GM12873 (cell line): Measurements from ENCODE around the gene KIF15.

Source experiments
- CTCF ChIP-seq: IDR thresholded peaks from 2 replicates; pipeline ENCODE4 v1.5.1; 2012; ENCODE audit warnings: low read depth, mild to moderate bottlenecking, moderate library complexity, low read length, control low read depth; ENCODE audit not compliant: insufficient read depth; ENCODE audit errors: missing control alignments

The KIF15 gene

GRCh38 chr3:44831232-44831631 lies 69.6 kb downstream of the KIF15 start:
- no peak for TF ChIP-seq CTCF

- no peak for TF ChIP-seq CTCF
These were observed 70.4 kb downstream of the KIF15 start for GRCh38 chr3:44832032-44832431.

DNA sequence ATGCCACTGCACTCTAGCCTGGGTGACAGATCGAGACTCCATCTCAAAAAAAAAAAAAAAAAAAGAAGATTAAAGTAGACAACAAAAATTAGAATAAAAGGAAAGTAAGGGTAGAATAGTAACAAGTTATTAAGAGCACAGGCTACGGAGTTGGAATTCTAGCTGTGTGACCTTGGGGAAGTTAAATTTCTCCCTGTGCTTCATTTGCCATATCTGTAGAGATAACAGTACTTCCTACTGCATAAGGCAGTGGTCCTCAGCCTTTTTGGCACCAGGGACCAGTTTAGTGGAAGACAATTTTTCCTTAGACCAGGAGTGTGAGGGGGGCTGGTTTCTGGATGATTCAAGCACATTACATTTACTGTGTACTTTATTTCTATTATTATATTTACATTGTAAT lies 71.4 kb downstream of the KIF15 start:
- no peak for TF ChIP-seq CTCF

GRCh38 chr3:44833394-44833793 lies 71.8 kb downstream of the KIF15 start:
- no peak for TF ChIP-seq CTCF

- TF ChIP-seq CTCF: no peak
These were observed 74.1 kb downstream of the KIF15 start for GRCh38 chr3:44835684-44836083.

DNA sequence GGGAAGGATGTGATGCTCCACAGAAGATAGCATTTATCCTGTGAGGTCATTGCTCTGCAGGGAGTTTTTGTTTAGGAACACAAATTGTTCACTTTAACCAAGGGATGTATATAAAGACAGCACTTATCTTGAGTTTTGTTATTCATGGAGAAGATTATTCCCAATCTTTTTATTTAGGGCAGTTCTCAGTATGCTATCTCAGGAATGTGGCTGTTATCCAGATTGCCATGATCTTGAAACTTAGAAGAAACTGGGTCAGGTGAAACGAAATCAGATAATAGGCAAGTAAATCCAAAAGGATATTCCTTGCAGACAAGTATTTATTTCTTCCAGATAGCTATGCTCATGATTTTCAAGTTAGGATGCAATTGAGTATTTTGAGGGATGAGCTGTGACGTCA lies 80.8 kb downstream of the KIF15 start:
- TF ChIP-seq CTCF: no peak

GRCh38 chr3:44845528-44846520 lies 84.2 kb downstream of the KIF15 start:
- no peak for TF ChIP-seq CTCF
